HG02759 (cell line): Measurements from ENCODE around the gene LRRN1.
"Not testable (repeated sequence)": the region's sequence is repeated elsewhere in the genome, so short reads cannot be mapped to it uniquely, and the experiment has no call there.

Source experiments
- ATAC-seq: cut with Tn5 transposase; IDR thresholded peaks from one replicate; pipeline ENCODE4 v1.9.1; 2021; ENCODE audit warnings: mild to moderate bottlenecking, moderate library complexity; ENCODE audit not compliant: unreplicated experiment

The LRRN1 gene

DNA sequence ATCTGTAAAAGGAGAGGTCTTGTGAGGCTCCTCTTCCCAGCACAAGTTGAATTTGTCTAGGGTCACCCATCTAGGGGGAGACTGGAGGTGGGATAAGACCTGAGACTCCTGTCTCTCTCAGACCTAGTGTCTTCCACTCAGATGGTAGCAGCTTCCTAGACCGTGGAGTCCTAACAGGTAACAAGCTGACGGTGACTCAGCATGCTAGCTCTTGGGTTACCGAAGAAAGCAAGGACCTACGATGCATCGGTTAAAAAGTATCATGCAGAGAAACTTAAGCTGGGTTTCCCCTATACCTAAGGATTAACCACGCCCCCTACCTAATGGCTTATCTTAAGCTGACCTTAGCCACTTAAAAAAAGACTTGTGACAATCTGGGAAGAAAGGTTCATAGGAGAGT is 7.6 kb downstream of the LRRN1 start:
- ATAC-seq: no peak

DNA sequence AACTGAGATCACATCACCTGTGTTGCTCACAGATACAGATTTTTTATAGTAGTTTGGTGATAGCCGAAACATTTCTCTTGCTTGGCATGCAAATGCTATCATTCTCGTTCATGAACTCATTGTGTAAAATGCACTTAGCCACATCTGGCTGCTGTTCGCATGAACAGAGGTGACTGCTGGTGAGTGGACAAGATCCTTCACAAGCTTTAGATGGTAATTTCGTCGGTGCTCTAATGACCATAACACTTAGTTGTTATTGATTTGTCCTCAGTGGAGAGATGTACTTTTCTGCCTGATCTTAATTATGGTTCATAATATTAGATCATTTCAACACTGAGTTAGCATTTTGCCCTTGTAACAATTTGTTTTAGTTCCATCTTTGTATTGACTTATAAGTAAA is 13.8 kb downstream of the LRRN1 start:
- ATAC-seq: no peak

DNA sequence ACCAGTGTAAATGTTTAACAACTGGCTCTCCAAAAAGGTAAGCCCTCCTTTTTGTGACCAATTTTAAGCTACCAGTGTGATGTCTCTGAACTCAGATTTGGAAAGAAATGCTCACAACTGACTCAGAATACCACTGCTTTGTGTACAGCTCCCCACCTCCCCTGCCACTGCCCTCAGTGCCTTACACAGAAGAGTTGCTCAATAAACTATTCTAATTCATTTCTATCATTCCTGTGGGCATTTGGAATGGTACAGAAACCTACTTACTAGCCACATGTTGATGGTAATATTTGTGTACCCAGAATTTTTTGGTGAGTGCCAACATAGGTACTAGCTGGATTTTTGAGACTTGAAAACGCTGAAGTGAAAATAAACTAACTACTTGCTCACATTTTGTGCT is 16.0 kb downstream of the LRRN1 start:
- ATAC-seq: no peak

DNA sequence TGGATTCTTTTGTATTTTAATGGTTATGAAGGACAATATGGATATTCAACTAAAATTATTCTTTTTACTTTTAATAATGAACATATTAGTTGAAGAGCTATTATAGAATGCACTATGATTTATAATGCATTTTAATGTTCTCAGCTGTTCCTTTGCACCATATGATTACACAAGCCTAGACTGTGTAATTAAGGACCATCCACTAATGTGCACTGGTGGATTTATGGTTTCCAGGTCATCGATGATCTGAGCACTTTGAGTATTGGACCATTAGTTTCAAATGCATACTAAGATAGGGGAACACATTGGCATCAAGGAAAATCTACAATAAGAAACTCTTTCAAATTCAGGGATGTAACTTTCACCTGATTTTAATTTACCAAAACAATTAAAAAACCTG is 16.8 kb downstream of the LRRN1 start:
- no peak for ATAC-seq

DNA sequence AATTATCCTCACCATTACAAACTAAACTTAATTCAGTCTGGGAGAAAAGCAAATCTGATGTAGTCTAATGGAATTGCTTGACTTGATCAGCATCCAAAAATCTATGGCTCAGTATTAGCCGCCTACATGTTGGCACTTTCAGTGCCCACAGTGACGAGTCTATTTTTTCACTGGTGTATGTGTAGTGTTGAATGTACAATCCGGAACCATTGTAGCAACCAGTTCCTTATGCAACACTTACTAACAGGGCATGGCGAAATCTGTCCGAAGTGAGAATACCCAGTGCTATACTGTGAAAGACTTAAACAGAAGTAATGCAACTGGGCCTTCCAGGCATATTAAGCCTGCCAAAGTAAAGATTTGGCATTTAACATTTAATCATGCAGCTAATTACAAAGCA is 18.6 kb downstream of the LRRN1 start:
- ATAC-seq: no peak

DNA sequence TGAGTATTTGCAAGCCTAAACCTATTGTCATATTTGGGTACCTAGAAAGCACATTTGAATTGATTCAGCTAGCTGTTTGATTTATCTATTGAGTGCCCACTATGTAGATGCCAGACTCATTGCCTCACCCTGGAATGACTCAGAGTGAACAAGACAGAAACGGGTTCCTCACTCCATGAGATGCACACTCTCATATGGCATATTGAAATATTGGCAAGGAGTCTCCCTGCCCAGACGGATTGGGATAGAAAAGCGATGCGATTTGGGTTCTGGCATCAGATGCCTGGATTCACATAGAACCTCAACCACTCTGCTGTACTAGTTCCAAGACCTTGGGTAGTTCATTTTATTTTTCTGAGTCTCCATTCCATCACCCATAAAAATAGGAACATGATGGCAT is 22.5 kb downstream of the LRRN1 start:
- no peak for ATAC-seq

DNA sequence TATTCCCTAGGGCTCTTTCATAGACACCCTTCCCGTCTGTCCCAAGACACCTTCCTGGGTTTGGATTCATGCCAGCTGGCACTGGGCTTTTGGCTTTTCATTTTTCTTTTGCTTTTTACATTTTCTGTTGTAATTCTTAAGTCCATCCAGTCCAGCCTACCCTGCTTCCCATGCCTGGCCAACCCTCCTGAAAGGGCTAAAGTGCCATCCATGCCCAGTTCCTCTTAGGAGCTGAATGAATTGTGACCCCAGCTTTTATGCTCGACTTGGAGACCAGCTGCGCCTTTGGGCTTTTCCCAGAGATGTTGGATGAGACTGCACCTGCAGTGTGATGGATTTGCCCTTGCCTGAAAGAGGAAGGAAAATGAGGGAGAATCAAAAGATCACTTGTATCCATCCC is 25.8 kb downstream of the LRRN1 start:
- no peak for ATAC-seq

DNA sequence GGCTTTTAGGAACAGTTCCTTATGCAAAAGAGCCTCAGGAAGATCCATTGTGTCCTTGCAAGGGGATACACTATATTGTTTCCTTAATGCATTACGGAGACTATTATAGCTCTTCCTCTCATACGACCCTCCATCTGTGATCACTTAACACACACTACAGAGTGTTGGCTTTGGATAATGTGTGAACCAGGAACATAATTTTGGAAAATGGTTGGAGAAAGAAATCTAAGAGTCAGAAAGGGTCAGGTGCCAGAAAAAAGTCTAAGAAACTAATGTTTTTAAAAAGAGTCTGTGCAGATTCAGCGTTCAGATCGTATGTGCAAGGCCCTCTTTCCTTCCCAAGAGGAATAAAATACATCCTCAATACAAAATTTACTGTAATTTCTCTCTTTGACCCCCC is 27.3 kb downstream of the LRRN1 start:
- ATAC-seq: no peak

DNA sequence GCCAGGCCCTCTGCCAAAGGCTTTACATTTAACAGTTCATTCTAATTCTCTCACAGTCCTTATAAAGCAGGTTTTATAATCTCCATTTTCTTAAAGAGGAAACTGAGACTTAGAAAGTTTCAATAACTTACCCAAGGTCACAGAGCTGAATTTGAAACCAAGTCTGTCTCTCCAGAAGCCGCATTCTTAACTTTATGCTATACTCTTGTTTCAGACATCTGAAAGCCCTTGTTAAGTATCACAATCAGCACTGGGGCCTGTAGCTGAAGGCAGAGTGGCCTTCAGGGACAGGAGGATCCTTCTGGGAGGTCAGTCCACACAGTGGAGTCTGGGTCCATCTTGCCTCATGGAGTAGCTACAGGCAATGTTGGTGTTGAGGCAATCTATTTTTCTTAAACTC is 27.9 kb downstream of the LRRN1 start:
- ATAC-seq: no peak

DNA sequence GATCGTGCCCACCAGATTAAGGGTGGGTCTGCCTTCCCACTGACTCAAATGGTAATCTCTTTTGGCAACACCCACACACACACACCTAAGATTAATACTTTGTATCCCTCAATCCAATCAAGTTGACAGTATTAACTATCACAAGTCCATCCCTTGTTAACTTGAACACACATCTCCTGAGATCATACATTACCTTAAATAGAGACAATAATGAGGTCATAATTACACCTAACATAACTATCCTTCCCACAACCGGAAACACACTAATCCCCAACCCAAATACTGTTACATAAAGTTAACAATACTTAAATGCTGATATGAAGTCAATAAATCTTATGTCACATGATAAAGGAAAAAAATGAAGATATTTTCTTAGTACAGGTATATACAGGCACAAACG is 29.2 kb downstream of the LRRN1 start:
- not testable (repeated sequence) for ATAC-seq

DNA sequence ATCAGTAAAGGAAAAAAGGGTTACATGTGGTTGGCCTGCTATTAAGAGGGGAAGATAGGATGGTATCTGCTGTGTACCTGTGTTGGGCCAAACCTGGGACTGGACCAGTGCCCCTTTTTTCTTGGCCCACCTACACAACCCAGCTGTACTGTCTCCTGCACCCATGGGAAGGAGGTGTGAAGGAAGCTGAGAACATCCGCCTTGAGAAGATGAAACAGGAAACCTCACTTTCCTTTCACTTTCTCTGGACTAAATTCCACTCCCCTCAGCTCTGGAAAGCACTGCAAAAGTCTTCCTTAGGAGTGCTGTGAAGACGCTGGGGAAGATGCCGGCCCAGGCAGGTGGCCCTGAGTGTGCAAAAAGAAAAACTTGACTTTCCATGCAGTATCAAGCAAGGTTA is 37.6 kb downstream of the LRRN1 start:
- ATAC-seq: no peak

DNA sequence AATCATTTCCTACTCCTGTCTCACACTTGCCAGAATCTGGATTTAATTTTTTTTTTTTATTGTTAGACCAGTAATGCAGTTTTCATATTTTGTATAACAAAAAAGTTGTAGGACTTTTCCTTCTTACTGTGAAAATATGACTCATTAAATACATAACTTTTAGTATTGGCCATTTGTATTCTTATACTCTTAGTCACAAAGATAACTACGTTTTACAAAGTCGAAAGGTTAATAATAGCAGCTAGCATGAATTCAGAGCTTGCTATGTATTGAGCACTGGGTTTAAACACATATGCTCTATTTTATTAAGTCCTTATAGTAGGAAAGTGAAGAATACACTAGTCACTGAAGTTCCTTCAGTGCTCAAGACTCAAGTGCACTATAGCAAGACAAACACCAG is 43.1 kb downstream of the LRRN1 start:
- no peak for ATAC-seq

DNA sequence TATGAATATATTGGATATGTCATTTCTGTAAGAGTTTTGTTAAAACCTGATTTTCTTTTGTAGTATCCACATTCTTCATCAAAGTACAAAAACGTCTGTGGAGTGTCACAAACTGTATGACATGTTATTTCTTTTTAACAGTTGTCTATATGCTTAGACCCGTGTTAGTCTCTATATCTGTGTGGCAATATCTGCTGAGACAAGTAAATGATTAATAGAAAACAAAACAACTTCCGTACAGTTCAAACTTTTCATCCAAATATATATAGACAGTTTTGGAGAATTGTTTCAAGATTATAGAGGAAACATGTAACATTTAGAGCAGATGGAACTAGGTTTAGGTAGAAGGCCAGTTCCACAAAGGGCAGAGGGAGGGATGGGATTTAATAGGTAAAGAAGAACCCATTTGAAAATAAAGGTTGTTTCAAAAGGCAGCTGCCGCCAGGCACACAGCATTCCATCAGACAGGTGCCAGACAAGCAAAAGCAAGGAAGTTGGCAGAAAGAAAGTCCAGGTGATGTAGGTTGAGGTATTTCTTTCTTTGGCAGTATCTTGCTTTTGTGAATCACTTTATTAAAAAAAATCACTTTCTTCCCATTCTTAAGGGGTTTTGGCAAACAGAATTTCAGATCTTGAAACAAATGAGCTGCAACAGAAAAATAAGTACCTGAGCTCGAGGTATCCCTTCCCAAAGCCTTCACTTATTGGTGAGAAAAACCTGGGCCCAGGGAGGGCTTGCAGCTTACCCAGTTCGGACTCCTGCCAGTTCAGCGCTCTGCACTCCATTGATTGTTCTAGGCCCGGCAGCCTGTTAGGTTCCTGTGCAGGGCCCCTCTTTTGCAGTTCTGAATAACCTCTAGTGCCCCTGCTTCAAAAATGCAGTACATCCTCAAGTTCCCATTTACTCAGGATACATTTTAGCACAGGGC is 49.0 kb downstream of the LRRN1 start:
- no peak for ATAC-seq

DNA sequence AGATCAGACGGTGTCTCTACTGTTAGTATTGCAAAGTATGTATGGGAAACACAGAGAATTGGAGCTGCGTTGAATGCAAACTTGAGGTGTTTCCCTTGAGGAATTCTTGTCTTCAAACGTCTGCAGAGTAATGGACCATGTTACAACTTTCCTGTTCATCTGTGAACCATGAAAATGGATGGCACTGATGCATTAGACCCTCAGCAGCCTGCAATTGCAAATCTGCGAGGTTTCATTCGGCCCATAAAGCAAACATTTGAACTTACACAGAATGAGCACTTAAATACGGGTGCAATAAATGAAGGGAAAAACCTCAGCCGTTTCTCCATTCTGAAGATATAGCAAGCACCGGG is 49.7 kb downstream of the LRRN1 start:
- no peak for ATAC-seq

DNA sequence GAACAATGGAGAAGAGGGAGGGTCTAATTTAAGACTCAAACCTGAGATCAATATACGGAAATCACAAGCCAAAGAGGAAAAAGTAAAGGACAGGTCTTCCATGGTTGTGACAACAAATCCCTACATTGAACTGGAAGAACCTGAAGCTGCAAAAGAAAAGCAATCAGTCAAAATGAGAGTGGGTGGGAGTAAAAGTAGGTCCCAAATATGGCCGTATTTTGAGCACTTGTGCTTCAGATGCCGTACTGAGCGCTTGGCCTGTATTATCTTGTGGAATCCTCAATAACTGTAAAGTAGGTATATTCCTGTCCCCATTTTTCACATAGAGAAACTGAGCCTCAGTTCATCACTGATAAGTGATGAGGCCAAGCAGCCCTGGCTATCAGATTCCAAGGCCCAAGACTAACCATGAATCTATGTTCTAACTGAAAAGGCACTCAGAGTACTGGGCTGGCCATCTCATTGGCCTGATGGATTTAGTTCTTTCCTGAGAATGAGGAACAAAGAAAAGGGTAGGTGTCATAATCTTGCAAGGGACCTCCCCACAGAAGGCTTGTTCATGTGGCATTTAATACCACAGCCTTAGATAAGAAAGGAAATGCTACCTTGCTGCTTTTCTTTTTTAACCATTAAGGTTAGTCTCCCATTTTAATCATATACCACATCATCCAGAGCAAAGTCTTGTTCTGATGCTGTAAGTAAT is 52.5 kb downstream of the LRRN1 start:
- ATAC-seq: peak; percentile 97

DNA sequence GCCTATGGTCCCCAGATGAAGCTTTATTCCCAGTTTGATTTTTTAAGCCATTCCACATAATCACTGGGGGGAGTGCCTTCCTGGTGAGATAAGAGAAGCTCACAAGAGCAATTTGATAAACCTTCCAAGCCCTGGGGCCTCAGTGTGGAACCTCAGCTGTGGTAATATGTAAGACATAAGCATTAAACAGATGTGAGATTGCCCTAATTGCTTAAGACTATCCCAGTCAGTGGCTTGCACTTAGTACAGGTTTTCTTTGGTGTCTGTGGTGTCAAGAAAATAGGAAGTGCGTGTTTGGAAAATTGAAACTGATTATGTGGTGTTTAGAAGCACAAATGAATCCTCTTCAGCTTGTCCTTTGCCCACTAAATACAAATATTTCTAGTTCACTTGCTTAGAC is 54.3 kb downstream of the LRRN1 start:
- no peak for ATAC-seq

DNA sequence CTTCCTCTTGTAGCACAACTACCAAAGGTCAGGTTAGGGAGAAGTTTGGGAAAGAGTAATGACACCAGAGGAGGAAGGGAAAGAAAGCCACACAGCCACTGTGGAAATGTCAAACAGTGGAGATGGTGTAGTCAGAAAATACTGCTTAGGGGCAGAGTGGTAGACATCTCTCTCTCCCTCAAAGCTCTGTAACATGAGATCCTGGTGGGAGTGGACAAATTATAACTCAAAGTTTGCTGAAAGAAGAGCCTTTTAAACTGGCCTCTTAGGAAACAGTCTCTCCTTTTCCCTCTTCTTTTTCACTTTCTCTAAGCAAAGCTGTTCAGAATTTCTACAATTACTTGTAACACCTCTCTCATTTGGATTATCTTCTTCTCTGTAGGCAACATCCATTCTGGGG is 55.8 kb downstream of the LRRN1 start:
- ATAC-seq: no peak

DNA sequence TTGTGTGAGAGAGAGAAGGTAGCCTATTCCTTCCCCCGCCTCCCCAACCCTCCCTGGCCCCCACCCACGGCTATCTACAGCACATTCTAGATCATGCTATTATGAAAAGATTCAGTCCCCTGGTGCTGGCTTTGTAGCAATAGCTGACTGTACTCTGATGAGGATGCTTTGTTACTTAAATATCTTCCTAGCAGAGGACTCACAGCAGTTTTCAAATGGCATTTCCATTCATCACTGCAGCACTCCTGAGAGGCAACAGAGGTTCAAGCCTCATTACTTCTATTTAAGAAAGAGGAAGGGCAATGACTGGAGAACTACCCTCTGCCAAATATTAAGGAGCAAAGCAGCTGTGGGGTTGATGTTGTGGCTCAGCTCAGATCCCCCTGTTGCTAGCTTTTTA is 61.0 kb downstream of the LRRN1 start:
- no peak for ATAC-seq

DNA sequence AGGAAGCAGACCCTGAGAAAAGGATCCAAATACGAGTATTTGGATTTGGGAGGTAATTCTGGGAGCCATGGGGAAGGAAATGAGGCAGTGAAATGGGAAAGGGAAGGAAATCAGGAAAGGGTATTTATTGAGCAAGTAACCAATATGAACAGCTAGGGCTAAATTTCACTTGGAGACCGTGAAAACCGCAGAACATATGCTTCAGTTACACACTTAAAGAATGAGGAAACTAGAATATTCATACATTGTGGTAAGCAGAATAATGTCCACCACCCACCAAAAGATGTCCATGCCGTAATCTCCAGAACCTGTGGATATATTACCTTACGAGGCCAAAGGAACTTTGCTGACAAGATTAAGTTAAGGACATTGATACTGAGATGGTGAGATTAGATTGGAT is 63.3 kb downstream of the LRRN1 start:
- ATAC-seq: no peak

DNA sequence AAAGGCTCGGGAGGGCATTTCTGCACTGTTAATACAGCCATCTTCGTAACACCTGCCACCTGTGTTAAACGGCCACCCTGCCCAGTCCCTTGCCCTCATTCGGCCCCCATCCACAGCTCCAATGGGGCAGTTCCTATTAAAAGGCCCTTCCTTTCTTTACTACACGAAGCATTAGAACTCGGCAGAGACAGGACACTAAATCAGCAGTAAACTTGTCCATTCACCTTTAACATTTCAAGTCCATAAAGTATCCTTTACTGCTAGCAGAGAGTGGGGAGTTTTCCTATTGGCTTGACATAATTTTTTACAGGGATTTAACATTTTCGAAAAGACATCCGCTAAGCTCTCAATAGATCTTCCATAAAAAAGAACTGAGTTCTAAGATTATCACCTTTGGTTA is 76.3 kb downstream of the LRRN1 start:
- ATAC-seq: no peak

DNA sequence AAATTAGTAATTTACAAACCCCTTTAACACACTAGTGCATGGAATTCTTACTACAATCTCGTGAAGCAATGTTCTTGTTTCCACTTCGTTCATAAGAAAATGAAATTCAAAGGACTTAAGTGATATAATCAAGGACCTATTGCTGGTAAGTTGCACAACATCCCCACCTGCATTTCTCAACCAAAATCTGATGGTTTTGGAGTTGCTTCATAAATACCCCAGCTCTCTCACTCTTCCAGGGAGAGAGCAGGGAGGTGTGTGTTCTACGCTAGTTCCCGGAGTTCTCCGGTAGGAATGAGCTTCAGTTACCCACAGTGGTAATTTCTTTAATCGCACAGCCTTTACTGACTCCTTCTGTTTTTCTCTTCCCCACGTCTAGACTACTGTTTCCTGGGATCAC is 81.8 kb downstream of the LRRN1 start:
- no peak for ATAC-seq

DNA sequence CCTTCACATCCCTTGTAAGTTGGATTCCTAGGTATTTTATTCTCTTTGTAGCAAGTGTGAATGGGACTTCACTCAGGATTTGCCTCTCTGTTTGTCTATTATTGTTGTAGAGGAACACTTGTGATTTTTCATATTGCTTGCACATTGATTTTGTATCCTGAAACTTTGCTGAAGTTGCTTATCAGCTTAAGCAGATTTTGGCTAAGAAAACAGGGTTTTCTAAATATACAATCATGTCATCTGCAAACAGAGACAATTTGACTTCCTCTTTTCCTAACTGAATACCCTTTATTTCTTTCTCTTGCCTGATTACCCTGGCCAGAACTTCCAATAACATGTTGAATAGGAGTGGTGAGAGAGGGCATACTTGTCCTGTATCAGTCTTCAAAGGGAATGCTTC is 88.1 kb downstream of the LRRN1 start:
- ATAC-seq: not testable (repeated sequence)

DNA sequence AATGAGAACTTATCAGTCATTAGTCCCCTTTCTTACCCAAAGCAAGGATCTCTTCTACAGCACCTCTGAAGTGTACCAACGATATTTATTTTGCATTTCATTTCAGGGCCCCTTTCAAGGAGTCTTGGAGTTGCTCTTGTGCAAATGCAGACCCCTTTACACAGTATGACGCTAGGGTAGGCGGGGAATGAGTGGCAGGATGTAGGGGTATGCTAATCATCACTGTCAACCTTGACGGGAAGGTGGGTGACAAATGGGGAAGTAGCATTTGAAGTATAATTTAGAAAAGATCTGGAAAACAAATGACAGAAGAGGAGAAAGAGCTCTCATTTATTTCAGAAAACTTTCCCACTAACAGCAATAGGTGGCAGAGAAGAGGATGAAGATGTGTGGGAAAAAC is 94.4 kb downstream of the LRRN1 start:
- ATAC-seq: no peak
